Activated CD8-positive, alpha-beta memory T cell treated with anti-CD3 and anti-CD28 coated beads for 36 hours (primary cell): Measurements from ENCODE around the gene ATG101. TPM values are rescaled to one million over a fixed set of nuclear protein-coding genes. Genes with fewer than 3 reads are reported as not detected.

Source experiments
- CTCF ChIA-PET: fragments of 350-600 bp; sonication (Branson Sonifier 250); formaldehyde crosslinking; loops from one replicate; lab custom pipeline; 2021; ENCODE audit warnings: antibody characterized with exemption; lab: Charles Lee
- POLR2A ChIA-PET: fragments of 350-600 bp; sonication (Branson Sonifier 250); formaldehyde crosslinking; loops from one replicate; lab custom pipeline; 2021; ENCODE audit warnings: antibody characterized with exemption; lab: Charles Lee
- total RNA-seq, 2 experiments: library from RNA; stranded (reverse); gene quantifications; one replicate each; pipeline ENCODE4 v1.2.3, GENCODE V29; 2021

Gene ATG101
- total RNA-seq, 2 experiments from 2014 or later = 50.0 to 50.4 TPM

DNA sequence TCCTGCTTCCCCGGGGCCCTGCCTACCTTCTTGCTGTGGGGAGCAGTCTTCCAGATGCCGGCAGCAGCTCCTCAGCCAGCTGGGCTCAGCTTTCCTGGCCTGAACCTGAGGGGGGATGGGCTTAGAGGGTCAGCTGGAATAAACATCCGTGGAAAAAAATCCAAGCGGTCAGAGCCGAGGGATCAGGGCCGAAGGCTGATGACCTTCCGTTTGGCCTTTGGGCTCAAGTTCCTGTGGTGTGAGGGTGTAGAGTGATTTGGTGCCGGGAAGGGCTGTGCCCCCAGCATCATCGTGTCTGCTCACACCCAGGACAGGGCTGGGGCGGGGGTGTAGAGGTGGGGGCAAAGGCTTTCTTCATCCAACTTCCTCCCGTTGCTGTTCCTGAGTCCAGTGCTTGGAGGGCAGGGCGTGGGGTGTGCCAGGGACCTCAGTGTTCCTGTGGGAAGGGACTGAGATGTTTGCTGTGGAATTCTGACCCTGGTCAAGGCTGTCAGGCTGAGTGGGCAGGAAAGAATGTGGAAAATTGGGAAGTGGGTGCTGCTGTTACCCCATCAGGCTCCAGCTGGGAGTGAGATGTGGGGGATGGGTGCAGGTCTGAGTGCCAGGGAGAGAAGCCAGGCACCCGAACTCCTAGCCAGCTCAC, 12.4 kb downstream of the ATG101 start:
- POLR2A ChIA-PET = interaction anchor here (1.3 kb wide), 1 partner anchor 56 kb away, joined by 4 read pairs; no protein-coding TSS in a partner anchor
- CTCF ChIA-PET = interaction anchor here (1.2 to 23.1 kb wide), 6 partner anchors 11 to 89 kb away, joined by 3 to 392 read pairs (median 4); partner anchors contain the start of gene ATG101

DNA sequence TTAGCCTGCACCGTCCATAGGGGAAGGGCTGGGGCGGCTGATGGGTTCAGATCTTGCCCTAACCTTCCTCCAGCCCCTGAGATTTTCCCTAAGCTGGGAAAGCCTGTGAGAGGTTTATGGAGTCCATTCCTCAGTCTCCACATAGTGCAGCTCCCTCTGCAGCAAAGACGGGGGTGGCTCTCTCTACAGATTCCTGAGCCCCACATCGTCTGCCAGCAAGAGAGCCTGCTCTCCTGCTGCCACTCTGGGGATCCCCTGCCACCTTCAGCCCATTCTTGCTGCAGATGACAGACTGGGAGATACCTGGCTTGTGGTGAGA, 12.8 kb downstream of the ATG101 start:
- CTCF ChIA-PET = interaction anchor here (0.7 to 23.1 kb wide), 6 partner anchors 13 to 89 kb away, joined by 3 to 392 read pairs (median 4); partner anchors contain the start of gene ATG101
- POLR2A ChIA-PET = no interaction called here

DNA sequence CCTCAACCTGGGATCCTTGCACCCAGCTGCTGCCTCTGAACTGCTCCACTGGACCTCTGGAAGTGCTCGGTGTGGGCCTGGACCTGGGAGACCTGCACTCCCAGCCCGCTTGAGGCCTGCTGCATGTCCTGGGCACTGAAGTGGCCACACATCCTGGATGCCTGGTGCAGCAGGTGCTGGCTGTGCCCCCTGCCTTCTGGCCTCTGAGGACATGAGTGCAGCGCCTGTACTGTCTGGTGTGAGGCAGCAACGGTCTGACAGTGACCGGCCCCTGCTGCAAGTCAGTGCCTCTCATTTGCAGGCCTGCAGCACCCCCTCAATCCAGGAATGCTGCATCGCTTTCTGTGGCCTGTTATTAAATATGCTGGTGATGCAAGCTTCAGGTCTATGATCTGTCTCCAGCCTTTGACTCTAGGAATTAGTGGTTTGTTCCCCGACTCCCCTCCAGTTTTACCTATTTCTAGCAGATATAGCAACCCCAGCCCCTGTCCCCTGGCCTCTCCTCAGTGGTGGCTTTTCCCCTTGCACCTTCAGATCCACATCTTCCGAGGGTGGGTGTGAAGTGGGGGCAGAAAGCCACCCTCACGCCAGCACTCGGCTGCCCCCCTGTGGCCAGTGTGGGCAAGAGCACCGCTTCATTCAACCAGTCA, 13.3 kb downstream of the ATG101 start:
- ChIA-PET POLR2A (no interaction called here), CTCF (interaction anchor here (0.7 to 23.1 kb wide), 5 partner anchors 13 to 56 kb away, joined by 3 to 392 read pairs (median 3); partner anchors contain the start of gene ATG101)

DNA sequence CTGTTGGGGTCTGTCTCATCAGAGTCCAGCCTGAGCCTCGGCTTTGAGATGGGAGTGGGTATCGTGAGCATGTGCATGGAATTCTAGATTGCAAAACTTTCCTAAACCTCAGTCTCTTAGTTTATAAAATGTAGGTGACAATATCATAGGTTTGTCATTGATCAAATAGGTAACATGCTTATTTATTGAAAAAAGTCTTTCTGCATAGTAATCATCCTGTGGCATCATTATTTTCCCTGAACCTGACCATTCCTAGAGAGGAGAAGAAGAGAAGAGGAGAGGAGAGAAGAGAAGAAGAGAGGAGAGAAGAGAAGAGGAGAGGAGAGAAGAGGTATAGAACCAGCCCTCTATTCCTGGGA, 13.8 kb downstream of the ATG101 start:
- ChIA-PET CTCF (interaction anchor here (1.1 to 23.1 kb wide), 5 partner anchors 14 to 91 kb away, joined by 4 to 392 read pairs (median 12); partner anchors contain the start of gene ATG101), POLR2A (no interaction called here)

DNA sequence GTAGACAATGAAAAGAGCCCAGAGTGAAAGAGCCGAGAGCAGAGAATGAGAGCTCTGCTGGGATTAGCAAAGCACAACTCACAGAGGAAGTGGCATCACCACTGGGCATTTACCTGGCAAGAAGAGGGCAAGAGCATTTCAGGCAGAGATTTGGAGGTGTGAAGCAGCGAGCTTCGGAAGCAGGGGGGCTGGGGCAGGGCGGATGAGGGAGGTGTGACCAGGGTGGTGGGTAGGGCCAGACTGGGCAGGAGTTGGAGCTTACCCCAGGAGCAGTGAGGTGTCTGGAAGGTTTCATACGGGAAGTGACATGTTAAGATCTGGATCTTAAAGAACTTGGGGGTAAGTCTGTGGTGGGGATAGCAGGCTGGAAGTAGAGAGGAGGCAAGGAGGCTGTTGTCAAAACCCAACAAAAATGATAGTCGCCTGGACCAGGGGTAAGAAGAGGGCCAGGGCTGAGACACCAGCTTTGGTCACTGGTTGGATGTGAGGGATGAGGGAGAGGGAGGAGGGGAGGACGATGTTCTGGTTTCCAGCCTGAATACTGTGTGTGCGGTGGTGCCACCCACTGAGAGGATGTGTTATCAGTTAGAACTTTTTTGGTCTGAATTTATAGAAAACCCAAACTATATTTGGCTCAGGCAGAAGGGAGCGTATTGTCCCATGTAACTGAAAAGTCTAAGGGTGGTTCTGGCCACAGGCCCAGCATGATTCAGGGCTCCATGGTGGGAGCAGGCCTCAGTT, 14.9 kb downstream of the ATG101 start:
- CTCF ChIA-PET = interaction anchor here (0.8 to 3.5 kb wide), 8 partner anchors 9 to 92 kb away, joined by 3 to 57 read pairs (median 5); partner anchors contain the start of gene ATG101
- POLR2A ChIA-PET = no interaction called here

DNA sequence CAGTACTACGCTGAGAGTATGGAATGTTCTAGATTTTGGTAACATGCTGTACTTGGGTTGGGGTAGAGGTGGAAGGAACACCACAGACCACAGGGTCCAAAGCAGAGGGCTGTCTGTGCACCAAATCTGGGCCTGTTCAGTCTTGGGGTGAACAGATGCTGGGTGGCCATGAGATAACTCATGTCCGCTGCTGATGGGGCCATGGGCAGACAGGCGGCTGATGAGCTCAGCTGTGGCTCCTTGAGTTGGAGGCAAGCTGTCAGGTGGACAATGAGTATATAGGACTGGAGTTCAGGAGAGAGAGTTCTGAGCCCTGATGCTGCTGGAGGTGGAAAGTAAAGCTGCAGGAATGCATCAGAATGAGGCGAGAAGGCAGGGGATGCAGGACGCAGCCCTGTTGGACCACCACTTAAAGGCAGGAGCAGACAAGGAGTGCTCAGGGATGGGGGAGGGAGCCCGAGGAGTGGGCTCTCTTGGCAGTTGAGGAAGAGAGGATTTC, 16.0 kb downstream of the ATG101 start:
- POLR2A ChIA-PET = no interaction called here
- CTCF ChIA-PET = interaction anchor here (0.7 to 3.1 kb wide), 4 partner anchors 14 to 61 kb away, joined by 3 to 57 read pairs (median 5); no protein-coding TSS in a partner anchor

DNA sequence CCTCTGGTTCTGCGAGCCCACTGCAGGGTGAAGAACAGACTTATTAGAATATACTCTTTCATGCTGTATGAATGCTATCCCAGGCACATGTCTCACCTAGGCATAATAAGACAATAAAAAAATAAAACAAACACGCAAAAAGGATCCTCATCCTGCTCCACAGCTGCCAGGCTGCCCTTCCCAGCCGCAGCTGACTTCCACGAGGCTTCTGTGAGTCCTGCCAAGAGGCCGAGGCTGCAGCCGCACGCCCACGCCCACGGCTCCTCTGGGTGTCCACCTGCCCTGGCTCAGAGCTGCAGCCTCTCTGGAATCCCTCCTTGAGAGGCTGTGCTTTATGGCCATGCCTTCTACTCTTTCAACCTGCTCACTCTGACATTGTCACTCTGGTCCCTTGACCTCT, 16.6 kb downstream of the ATG101 start:
- POLR2A ChIA-PET = no interaction called here
- CTCF ChIA-PET = interaction anchor here (0.7 to 3.1 kb wide), 2 partner anchors 15 to 62 kb away, joined by 3 to 57 read pairs; no protein-coding TSS in a partner anchor

DNA sequence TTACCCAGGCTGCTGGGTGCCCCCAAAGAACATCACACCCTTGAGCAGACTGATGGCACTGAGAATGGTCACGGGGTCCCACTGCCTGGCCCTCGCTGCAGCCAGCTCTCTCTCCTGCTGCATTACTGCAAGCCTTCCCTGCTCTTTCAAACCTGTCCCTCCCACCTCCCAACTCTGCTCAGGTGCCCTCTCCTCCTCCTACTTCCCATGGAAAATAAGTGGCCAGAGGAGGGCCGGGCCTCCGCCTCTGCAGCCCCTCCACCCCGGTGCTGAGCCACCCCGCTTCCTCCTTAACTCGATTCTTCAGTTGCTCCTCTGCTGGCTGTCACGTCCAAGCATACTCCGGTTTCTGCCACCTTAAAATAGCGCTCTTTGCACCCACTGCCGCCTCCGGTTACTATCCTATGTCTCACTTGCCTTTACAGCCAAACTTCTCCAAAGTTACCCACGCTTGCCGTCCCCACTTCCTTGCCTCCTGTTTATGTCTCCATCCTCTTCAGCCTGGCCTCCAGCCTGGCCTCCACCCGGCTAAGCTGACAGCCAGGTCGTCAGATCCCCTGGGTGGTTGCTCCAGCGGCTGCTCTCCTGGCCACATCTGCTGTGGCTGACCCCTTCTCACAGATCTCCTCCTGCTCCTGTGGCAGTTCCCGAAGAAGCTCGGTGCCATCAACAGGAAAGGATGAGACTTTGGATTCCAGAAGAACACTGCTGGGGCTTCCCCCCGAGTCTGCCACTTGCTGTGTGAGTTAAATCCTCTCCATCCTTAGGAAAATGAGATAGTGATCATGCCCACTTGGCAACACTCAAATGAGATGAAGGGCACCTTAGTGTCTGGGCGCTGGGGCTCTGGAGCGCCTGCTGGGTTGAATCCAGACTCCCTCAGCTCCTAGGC, 17.4 kb downstream of the ATG101 start:
- ChIA-PET POLR2A (no interaction called here), CTCF (interaction anchor here (3.1 to 4.9 kb wide), 2 partner anchors 62 to 63 kb away, joined by 22 to 57 read pairs; no protein-coding TSS in a partner anchor)

DNA sequence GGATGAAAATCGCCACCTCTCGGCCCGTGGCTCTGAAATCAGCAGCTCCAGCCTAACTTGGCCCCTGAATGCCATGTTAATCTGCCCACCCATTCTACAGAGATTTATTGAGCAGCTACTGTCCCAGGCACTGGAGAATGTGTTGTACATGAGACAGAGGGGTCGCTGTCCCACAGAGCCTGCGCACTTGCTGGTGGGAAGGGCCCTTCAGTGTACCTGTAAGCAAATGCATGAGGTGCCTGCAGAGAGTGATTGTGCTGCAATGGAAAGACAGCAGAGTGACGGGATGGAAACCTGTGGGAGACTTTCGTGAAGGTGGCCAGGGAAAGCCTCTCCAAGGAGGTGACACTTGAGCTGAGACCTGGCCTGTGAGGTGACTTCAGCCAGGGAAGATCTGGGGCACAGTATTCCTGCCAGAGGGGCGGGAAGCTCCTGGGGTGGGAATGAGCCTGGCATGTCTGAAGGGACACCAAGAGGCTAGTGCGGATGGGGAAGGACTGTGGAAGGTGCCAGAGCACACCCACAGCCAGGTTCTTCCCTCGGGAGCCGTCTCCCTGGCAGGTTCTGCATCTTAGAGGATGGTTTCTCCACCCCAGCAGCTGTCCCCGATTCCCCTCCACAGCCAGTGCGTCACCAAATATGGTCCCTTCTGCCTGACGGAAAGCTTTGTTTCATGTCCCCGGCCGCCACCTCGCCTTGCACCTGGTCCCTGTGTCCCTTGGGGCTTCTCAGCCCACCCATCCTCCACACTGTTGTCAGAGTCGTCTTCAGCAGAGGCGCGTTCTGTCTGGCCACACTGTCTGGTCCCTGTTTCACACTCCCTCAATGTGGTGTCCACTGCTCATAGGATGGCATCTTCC, 18.4 kb downstream of the ATG101 start:
- ChIA-PET CTCF (interaction anchor here (1.1 to 4.9 kb wide), 2 partner anchors 56 to 63 kb away, joined by 4 to 22 read pairs; no protein-coding TSS in a partner anchor), POLR2A (no interaction called here)

DNA sequence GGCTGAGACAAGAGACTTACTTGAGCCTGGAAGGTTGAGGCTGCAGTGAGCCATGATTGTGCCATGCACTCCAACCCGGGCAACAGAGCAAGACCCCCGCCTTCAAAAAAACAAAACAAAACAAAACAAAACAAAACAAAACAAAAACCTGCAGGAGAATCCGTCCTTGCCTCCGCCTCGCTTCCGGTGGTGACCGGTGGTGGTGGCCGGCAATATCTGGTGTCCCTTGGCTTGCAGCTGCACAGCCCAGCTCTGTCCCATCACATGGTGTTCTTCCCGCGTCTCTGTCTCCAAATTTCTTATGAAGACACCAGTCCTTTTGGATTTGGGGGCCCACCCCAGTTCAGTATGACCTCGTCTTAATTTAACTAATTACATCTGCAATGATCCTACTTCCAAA, 19.7 kb downstream of the ATG101 start:
- ChIA-PET POLR2A (no interaction called here), CTCF (interaction anchor here (4.9 kb wide), 1 partner anchor 64 kb away, joined by 22 read pairs; no protein-coding TSS in a partner anchor)

DNA sequence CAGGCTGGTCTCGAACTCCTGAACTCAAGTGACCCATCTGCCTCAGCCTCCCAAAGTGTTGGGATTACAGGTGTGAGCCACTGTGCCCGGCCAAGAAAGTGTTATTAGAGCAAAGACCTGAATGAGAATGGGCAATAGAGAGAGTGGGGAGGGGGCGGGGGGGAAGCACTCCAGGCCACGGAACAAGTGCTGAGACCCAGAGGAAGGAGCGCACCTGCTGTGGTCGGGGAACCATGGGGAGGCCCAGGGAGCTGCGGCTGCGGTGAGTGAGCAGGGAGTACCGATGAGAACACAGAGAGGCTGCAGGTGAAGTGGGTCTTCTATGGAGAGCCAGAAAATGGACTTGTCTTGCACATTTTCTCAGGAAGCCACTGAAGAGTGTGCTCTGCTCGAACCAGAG, 20.5 kb downstream of the ATG101 start:
- POLR2A ChIA-PET = no interaction called here
- CTCF ChIA-PET = interaction anchor here (4.9 kb wide), 1 partner anchor 65 kb away, joined by 22 read pairs; no protein-coding TSS in a partner anchor

DNA sequence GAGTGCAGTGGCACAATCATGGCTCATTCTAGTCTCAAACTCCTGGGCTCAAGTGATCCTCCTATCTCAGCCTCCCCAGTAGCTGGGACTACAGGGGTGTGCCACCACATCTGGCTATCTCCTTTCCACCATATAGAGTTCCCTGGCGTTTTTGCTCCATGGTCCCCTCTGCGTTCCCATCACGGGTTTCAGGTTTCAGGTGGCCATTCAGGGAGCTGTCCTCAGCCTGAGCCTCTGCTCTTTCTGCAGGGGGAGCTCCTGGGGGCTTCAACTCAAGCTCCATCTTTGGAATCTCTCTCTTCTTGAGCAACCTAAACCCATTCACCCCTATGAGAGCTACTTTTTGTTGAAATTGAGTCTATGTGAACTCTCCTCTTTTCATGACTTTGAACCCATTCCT, 21.3 kb downstream of the ATG101 start:
- POLR2A ChIA-PET = no interaction called here
- CTCF ChIA-PET = interaction anchor here (0.9 to 4.9 kb wide), 2 partner anchors 66 to 110 kb away, joined by 4 to 22 read pairs; no protein-coding TSS in a partner anchor

DNA sequence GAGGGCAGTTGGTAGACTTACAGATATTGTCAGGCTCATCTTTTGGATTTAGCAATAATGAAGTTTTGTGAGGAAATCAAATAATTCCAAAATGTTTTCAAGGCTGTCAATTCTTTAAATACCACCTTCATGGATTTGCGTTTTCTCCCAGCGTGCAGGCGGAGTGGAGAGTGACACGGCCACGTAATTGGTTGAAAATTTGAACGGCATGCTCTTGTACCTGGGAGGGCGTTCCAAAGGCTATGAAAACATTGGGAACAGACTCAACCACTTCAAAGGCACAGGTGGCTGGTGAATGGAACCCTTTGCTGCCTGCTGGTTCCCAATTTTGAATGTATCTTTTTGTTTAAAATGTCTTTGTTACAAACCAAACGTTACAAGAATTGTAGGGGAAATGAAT, 22.1 kb downstream of the ATG101 start:
- ChIA-PET POLR2A (no interaction called here), CTCF (interaction anchor here (4.9 kb wide), 1 partner anchor 66 kb away, joined by 22 read pairs; no protein-coding TSS in a partner anchor)

DNA sequence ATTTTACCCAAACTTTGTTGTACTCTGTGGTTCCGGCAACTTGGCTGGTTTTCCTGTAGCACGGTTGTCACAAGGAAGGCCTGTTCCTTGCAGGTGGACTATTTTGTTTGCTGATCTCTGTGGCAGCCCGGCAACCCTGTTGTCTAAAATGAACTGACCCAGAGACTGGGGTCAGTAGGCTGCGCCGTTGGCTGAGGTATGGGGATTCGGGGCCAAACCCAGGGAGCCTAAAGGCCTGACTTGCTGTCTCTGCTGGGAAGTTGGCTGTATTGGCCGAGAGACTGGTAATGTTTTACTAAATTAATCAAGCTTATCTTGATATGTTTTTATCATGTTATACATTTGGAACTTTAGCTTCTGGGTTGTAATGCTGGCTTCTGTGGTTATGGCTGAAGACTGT, 23.6 kb downstream of the ATG101 start:
- CTCF ChIA-PET = interaction anchor here (0.6 to 1.9 kb wide), 4 partner anchors 27 to 671 kb away, joined by 3 to 9 read pairs (median 3); no protein-coding TSS in a partner anchor
- POLR2A ChIA-PET = no interaction called here

DNA sequence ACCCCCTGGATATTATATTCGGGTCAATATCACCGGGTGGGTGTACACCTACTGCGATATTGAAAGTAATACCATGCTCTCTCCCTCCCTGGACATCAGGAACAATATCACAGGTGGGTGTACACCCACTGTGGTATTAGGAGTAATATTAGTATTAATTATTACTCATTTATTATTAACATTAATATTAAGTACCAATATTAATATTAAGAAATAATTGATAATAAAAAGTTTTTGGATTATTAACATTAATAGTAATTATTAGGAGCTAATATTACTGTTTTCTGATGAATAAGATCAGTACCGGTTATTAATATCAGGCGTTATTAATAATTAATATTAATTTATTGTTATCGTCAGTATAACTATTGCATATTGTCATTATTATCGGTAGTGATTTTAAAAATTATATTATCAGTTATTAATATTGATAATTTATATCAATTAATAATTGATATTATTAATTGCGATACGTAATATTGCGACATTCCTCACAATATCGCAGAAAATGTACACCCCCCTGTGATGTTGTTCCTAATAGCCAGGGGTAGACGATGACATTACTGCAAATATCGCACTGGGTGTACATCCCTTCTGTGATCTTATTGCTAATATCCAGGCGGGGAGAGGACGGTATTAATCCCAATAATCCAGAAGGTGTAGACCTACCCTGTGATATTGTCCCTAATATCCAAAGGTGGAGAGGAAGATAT, 26.7 kb downstream of the ATG101 start:
- ChIA-PET POLR2A (no interaction called here), CTCF (no interaction called here)

DNA sequence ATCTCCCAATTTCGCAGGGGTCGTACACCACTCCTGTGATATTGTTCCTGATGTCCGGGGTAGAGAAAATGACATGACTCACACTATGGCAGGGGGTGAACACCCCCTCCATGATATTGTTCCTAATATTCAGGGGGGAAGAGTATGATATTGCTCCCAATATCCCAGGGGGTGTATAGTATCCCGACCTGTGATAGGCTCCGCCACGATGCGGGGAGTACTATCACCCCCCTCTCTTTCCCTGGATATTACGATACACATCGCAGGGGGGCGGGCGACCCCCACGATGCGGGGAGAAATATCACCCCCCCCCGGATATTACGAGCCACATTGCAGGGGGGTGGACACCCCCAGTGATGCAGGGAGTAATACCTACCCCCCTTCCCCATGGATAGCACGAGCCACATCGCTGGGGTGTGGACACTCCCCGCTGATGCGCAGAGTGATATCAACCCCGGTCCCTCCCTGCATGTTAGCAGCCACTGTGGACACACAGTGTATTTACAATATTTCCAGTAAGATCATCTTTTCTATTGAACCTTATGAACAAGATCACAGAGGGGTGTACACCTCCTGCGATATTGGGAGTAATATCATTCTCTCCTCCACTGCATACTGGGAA, 27.4 kb downstream of the ATG101 start:
- POLR2A ChIA-PET = no interaction called here
- CTCF ChIA-PET = no interaction called here
